T-helper 2 cell treated with Interferon-gamma antibody and Interleukin-4, amounts not matched to agents 5 μg/mL and 100 μg/mL, for 36 hours (primary cell): ENCODE results near the gene KIFC1.
A peak's percentile ranks its signal among the peaks of the same experiment; 100 is the strongest.
"Not testable (repeated sequence)": the region's sequence is repeated elsewhere in the genome, so short reads cannot be mapped to it uniquely, and the experiment has no call there.

Experiments used
- DNase-seq: peaks from one replicate; pipeline ENCODE4 v3.0.0; 2021; ENCODE audit warnings: low spot score
- H3K27ac Mint-ChIP-seq: one replicate; pipeline ENCODE4 v1.8.0; 2021; ENCODE audit warnings: mild to moderate bottlenecking, mixed read lengths
- H3K27me3 Mint-ChIP-seq: one replicate; pipeline ENCODE4 v1.8.0; 2021; ENCODE audit warnings: low read depth, mixed read lengths
- H3K36me3 Mint-ChIP-seq: one replicate; pipeline ENCODE4 v1.8.0; 2021; ENCODE audit warnings: low read depth, mixed read lengths
- H3K4me1 Mint-ChIP-seq: one replicate; pipeline ENCODE4 v1.8.0; 2021; ENCODE audit warnings: low read depth, mixed read lengths
- H3K4me3 Mint-ChIP-seq: one replicate; pipeline ENCODE4 v1.8.0; 2022; ENCODE audit warnings: mild to moderate bottlenecking, moderate library complexity, mixed read lengths
- H3K9me3 Mint-ChIP-seq: one replicate; pipeline ENCODE4 v1.8.0; 2021; ENCODE audit warnings: mixed read lengths

The KIFC1 gene

GRCh38 chr6:33365206-33365971 lies 26.2 kb upstream of the KIFC1 start:
- H3K27me3 Mint-ChIP-seq, DNase-seq, H3K4me1 Mint-ChIP-seq, H3K4me3 Mint-ChIP-seq, H3K9me3 Mint-ChIP-seq, H3K36me3 Mint-ChIP-seq: not testable (repeated sequence)
- H3K27ac Mint-ChIP-seq, result peak overlapping the region; percentile 31

DNA sequence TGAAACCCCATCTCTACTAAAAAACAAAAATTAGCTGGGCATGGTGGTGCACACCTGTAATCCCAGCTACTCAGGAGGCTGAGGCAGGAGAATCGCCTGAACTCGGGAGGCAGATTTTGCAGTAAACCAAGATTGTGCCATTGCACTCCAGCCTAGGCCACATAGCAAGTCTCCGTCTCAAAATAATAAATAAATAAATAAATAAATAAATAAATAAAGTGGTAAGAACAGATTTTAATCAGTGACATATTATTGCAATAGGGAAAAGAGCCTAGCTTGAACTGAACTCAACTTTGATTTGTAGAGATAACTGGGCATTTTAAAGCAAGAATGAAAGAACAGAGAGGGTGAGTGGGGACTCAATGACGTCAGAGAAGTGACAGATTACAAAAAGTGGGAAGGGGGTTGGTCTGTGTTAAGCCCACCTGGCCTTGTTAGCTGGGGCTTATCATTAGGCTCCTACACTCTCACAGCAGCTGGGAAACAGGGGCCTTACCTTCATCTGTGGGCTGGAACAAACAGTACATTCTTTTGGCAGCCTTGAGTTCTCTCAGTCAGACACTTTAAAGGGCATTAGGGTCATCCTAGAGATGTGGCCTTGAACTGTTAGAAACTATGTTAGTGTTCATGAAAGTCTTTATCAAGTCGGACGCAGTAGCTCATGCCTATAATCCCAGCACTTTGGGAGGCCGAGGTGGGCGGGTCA lies 24.5 kb upstream of the KIFC1 start:
- peaks cover 2% of the 10 kb centered on the region for H3K27me3 Mint-ChIP-seq
- no peak overlapping the region for H3K4me3 Mint-ChIP-seq
- DNase-seq, result no peak
- no peaks in the 10 kb centered on the region for H3K36me3 Mint-ChIP-seq
- H3K9me3 Mint-ChIP-seq, result no peaks in the 10 kb centered on the region
- no peak overlapping the region for H3K27ac Mint-ChIP-seq
- H3K4me1 Mint-ChIP-seq, result peaks cover 3% of the 10 kb centered on the region

GRCh38 chr6:33367715-33368025 lies 24.0 kb upstream of the KIFC1 start:
- not testable (repeated sequence) for H3K27ac Mint-ChIP-seq, DNase-seq, H3K4me3 Mint-ChIP-seq, H3K36me3 Mint-ChIP-seq, H3K27me3 Mint-ChIP-seq, H3K4me1 Mint-ChIP-seq, H3K9me3 Mint-ChIP-seq

DNA sequence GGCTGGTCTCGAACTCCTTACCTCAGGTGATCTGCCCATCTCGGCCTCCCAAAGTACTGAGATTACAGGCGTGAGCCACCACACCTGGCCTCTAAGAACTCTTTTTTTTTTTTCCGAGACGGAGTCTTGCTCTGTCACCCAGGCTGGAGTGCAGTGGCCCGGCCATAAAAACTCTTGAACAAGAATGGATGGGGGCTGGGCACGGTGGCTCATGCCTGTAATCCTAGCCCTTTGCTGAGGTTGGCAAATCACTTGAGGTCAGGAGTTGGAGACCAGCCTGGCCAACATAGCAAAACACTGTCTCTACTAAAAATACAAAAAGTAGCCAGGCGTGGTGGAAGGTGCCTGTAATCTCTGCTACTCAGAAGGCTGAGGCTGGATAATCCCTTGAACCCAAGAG lies 19.7 kb upstream of the KIFC1 start:
- not testable (repeated sequence) for H3K9me3 Mint-ChIP-seq

GRCh38 chr6:33372526-33373123 lies 19.0 kb upstream of the KIFC1 start:
- no peaks in the 10 kb centered on the region for H3K36me3 Mint-ChIP-seq
- H3K27ac Mint-ChIP-seq, result no peak overlapping the region
- no peak for DNase-seq
- no peaks in the 10 kb centered on the region for H3K9me3 Mint-ChIP-seq
- no peaks in the 10 kb centered on the region for H3K27me3 Mint-ChIP-seq
- peaks cover 11% of the 10 kb centered on the region for H3K4me1 Mint-ChIP-seq
- H3K4me3 Mint-ChIP-seq, result no peak overlapping the region

More for the DNA sequence above, 19.7 kb upstream of the KIFC1 start:
- H3K36me3 Mint-ChIP-seq, H3K4me3 Mint-ChIP-seq, H3K27ac Mint-ChIP-seq, H3K27me3 Mint-ChIP-seq, DNase-seq: not testable (repeated sequence)
- H3K4me1 Mint-ChIP-seq, result peaks cover 11% of the 10 kb centered on the region

GRCh38 chr6:33373960-33374910 lies 17.4 kb upstream of the KIFC1 start:
- no peaks in the 10 kb centered on the region for H3K9me3 Mint-ChIP-seq
- no peak overlapping the region for H3K27ac Mint-ChIP-seq
- no peaks in the 10 kb centered on the region for H3K27me3 Mint-ChIP-seq
- H3K4me1 Mint-ChIP-seq, result peaks cover 11% of the 10 kb centered on the region
- H3K4me3 Mint-ChIP-seq, result no peak overlapping the region
- no peaks in the 10 kb centered on the region for H3K36me3 Mint-ChIP-seq
- no peak for DNase-seq

DNA sequence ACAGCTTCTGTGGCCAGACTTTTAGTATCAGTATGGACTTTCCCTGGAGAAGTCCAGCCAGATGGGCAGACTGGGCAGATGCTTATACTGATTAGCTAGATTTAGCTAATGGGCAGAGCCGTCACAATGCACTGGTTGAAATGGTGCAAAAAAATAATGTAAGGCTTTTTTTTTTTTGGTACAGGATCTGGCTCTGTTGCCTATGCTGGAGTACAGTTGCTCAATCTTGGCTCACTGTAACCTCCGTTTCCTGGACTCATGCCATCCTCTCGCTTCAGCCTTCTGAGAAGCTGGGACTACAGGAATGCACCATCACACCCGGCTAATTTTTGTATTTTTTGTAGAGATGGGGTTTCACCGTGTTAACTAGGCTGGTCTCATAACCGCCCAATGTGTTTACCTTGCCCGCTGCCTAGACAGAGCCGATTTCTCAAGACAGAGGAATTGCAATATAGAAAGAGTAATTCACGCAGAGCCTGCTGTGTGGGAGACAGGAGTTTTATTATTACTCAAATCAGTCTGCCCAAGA lies 16.4 kb upstream of the KIFC1 start:
- H3K36me3 Mint-ChIP-seq, result no peaks in the 10 kb centered on the region
- no peaks in the 10 kb centered on the region for H3K27me3 Mint-ChIP-seq
- H3K4me3 Mint-ChIP-seq, result no peak overlapping the region
- no peak for DNase-seq
- H3K4me1 Mint-ChIP-seq, result peaks cover 11% of the 10 kb centered on the region
- H3K9me3 Mint-ChIP-seq, result no peaks in the 10 kb centered on the region
- H3K27ac Mint-ChIP-seq, result no peak overlapping the region

DNA sequence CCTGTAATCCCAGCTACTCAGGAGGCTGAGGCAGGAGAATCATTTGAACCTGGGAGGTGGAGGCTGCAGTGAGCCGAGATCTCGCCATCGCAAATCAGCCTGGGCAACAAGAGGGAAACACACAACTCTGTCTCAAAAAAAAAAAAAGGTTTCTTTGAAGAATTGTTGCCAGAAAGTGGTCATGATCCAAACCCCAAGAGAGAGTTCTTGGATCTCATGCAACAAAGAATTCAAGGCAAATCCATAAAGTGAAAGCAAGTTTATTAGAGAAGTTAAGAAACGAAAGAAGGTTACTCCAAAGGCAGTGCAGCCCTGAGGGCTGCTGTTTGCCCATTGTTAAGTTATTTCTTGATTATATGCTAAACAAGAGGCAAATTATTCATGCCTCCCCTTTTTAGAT lies 14.5 kb upstream of the KIFC1 start:
- Mint-ChIP-seq H3K4me1 (peaks cover 11% of the 10 kb centered on the region), H3K27ac (no peak overlapping the region), H3K4me3 (no peak overlapping the region), H3K36me3 (no peaks in the 10 kb centered on the region), H3K9me3 (no peaks in the 10 kb centered on the region), H3K27me3 (no peaks in the 10 kb centered on the region)
- no peak for DNase-seq

DNA sequence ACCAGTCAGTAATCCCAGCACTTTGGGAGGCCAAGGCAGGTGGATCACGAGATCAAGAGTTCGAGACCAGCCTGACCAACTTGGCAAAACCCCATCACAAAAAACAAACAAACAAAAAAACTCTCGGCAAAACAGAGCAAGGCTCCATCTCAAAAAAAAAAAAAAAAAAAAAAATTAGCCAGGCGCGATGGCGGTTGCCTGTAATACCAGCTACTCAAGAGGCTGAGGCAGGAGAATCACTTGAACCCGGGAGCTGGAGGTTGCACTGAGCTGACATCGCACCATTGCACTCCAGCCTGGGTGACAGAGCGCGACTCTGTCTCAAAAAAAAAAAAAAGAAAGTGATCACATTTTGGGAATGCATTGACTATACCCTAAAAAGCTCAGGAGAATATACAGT lies 12.4 kb upstream of the KIFC1 start:
- H3K27me3 Mint-ChIP-seq, H3K27ac Mint-ChIP-seq, DNase-seq, H3K4me1 Mint-ChIP-seq, H3K36me3 Mint-ChIP-seq, H3K4me3 Mint-ChIP-seq, H3K9me3 Mint-ChIP-seq: not testable (repeated sequence)

DNA sequence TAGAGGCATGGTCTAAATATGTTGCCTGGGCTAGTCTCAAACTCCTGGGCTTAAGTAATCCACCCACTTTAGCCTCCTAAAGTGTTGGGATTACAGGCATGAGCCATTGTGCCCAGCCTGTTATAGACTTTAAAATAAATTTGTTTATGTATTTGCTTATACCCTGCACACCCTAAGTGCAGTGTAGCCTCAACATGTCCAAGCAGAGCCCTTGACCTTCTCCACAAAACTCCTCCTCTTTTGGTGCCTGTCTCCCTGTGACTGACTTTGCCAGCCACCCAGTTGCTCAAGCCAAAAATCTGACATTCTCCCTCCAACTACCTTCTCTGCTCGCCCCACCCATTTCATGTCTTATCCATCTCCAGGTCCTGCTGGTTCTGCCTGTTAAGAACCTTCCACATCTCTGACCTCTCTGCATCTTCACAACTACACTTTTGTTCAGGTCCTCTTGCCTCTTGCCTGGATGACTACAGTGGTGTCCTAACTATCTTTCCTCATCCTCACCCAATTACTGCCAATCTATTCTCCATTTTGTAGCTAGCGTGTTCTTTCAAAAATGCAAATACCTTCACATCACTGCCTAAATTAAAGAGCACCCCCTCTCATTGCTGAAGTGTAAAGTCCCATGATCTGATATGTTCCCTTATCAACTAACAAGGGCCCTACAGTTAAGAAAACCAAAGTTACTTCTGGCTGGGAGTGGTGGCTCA lies 11.2 kb upstream of the KIFC1 start:
- H3K27me3 Mint-ChIP-seq, result no peaks in the 10 kb centered on the region
- no peak overlapping the region for H3K4me3 Mint-ChIP-seq
- no peak for DNase-seq
- no peak overlapping the region for H3K27ac Mint-ChIP-seq
- no peaks in the 10 kb centered on the region for H3K9me3 Mint-ChIP-seq
- H3K36me3 Mint-ChIP-seq, result no peaks in the 10 kb centered on the region
- H3K4me1 Mint-ChIP-seq, result peaks cover 5% of the 10 kb centered on the region

- Mint-ChIP-seq H3K9me3 (no peaks in the 10 kb centered on the region), H3K36me3 (no peaks in the 10 kb centered on the region), H3K4me1 (no peaks in the 10 kb centered on the region), H3K27ac (no peak overlapping the region), H3K27me3 (no peaks in the 10 kb centered on the region), H3K4me3 (no peak overlapping the region)
- no peak for DNase-seq
Measured at GRCh38 chr6:33383427-33384185, 8.0 kb upstream of the KIFC1 start.

GRCh38 chr6:33384581-33385020 lies 7.0 kb upstream of the KIFC1 start:
- no peak for DNase-seq
- Mint-ChIP-seq H3K36me3 (no peaks in the 10 kb centered on the region), H3K4me1 (no peaks in the 10 kb centered on the region), H3K4me3 (no peak overlapping the region), H3K27ac (no peak overlapping the region), H3K9me3 (no peaks in the 10 kb centered on the region), H3K27me3 (no peaks in the 10 kb centered on the region)
